ENCODE data around the gene RNF149.

RNF149 gene

GRCh38 chr2:101291973-101292372 is 16.5 kb downstream of the RNF149 start:
- no CpG with 5 or more reads among the region's 3 CpGs for WGBS

GRCh38 chr2:101290711-101291110 is 17.8 kb downstream of the RNF149 start:
- peaks cover 14% of the 10 kb centered on the region for H3K79me1 ChIP-seq (replicated peaks; ENCODE audit: low read length, poor library complexity, severe bottlenecking)
- H3K4me3 ChIP-seq (ENCODE audit: insufficient read depth in 1 of 2, low read depth in 1 of 2, low read length in 2 of 2) = no peak overlapping the region
- peaks cover 3% of the 10 kb centered on the region for H3K4me1 ChIP-seq (ENCODE audit: control insufficient read depth, insufficient read depth, low read depth, low read length)
- no peak overlapping the region for H2BK12ac ChIP-seq (ENCODE audit: low read length in 2 of 2)
- H3K9ac ChIP-seq (ENCODE audit: low read length) = no peak overlapping the region
- H3K18ac ChIP-seq (ENCODE audit: low read depth in 1 of 2, low read length in 2 of 2) = no peak overlapping the region
- no peak overlapping the region for H2AK5ac ChIP-seq (ENCODE audit: low read length, severe bottlenecking)
- no peaks in the 10 kb centered on the region for H3K27me3 ChIP-seq (ENCODE audit: control insufficient read depth in 1 of 2, insufficient read depth in 1 of 2, low read length in 2 of 2)
- H3K36me3 ChIP-seq (ENCODE audit: control insufficient read depth in 1 of 2, insufficient read depth in 2 of 2, low read depth in 1 of 2, low read length in 2 of 2) = peaks cover 11 to 71% of the 10 kb centered on the region in 2 experiments
- no peak overlapping the region for H2BK5ac ChIP-seq (ENCODE audit: low read depth, low read length, poor library complexity, severe bottlenecking)
- H3K4ac ChIP-seq (ENCODE audit: low read depth in 1 of 2, low read length in 2 of 2) = no peak overlapping the region
- no peak overlapping the region for H3K27ac ChIP-seq (ENCODE audit: low read length, poor library complexity, severe bottlenecking)
- H3K4me2 ChIP-seq (ENCODE audit: low read length, poor library complexity, severe bottlenecking) = no peak overlapping the region
- H3K14ac ChIP-seq (ENCODE audit: low read length in 2 of 2) = no peak overlapping the region
- no peaks in the 10 kb centered on the region for H3K9me3 ChIP-seq (ENCODE audit: control insufficient read depth, low read length)
- H2BK120ac ChIP-seq (ENCODE audit: low read depth, low read length) = no peak overlapping the region
- H4K8ac ChIP-seq (ENCODE audit: low read length) = peak overlapping the region; percentile 80
- H3K23ac ChIP-seq (ENCODE audit: low read length in 2 of 2) = no peak overlapping the region
- no peak overlapping the region for H2AFZ ChIP-seq (ENCODE audit: low read depth, low read length)
- DNase-seq = no peak
- no peak overlapping the region for H2BK15ac ChIP-seq (ENCODE audit: low read depth, poor library complexity, severe bottlenecking)
- H4K91ac ChIP-seq (ENCODE audit: low read length) = no peak overlapping the region

More at GRCh38 chr2:101291973-101292372, 16.5 kb downstream of the RNF149 start:
- no peak overlapping the region for H2BK5ac ChIP-seq (ENCODE audit: low read depth, low read length, poor library complexity, severe bottlenecking)
- H3K4me3 ChIP-seq (ENCODE audit: insufficient read depth in 1 of 2, low read depth in 1 of 2, low read length in 2 of 2) = no peak overlapping the region
- H3K36me3 ChIP-seq (ENCODE audit: control insufficient read depth in 1 of 2, insufficient read depth in 2 of 2, low read depth in 1 of 2, low read length in 2 of 2) = peaks cover 7 to 59% of the 10 kb centered on the region in 2 experiments
- no peak overlapping the region for H2BK12ac ChIP-seq (ENCODE audit: low read length in 2 of 2)
- H3K4me1 ChIP-seq (ENCODE audit: control insufficient read depth, insufficient read depth, low read depth, low read length) = peaks cover 1% of the 10 kb centered on the region
- H3K9ac ChIP-seq (ENCODE audit: low read length) = no peak overlapping the region
- H3K79me1 ChIP-seq (replicated peaks; ENCODE audit: low read length, poor library complexity, severe bottlenecking) = peaks cover 14% of the 10 kb centered on the region
- DNase-seq = no peak
- no peak overlapping the region for H3K18ac ChIP-seq (ENCODE audit: low read depth in 1 of 2, low read length in 2 of 2)
- no peak overlapping the region for H3K23ac ChIP-seq (ENCODE audit: low read length in 2 of 2)
- no peak overlapping the region for H2BK15ac ChIP-seq (ENCODE audit: low read depth, poor library complexity, severe bottlenecking)
- no peak overlapping the region for H4K91ac ChIP-seq (ENCODE audit: low read length)
- no peak overlapping the region for H4K8ac ChIP-seq (ENCODE audit: low read length)
- no peak overlapping the region for H3K4me2 ChIP-seq (ENCODE audit: low read length, poor library complexity, severe bottlenecking)
- H2AFZ ChIP-seq (ENCODE audit: low read depth, low read length) = no peak overlapping the region
- no peaks in the 10 kb centered on the region for H3K9me3 ChIP-seq (ENCODE audit: control insufficient read depth, low read length)
- no peak overlapping the region for H3K27ac ChIP-seq (ENCODE audit: low read length, poor library complexity, severe bottlenecking)
- H3K14ac ChIP-seq (ENCODE audit: low read length in 2 of 2) = no peak overlapping the region
- no peak overlapping the region for H2BK120ac ChIP-seq (ENCODE audit: low read depth, low read length)
- H3K27me3 ChIP-seq (ENCODE audit: control insufficient read depth in 1 of 2, insufficient read depth in 1 of 2, low read length in 2 of 2) = no peaks in the 10 kb centered on the region
- H2AK5ac ChIP-seq (ENCODE audit: low read length, severe bottlenecking) = no peak overlapping the region
- H3K4ac ChIP-seq (ENCODE audit: low read depth in 1 of 2, low read length in 2 of 2) = no peak overlapping the region

GRCh38 chr2:101287303-101287702 is 21.2 kb downstream of the RNF149 start:
- Histone ChIP-seq H3K4me3 (ENCODE audit: insufficient read depth in 1 of 2, low read depth in 1 of 2, low read length in 2 of 2) (no peak overlapping the region), H3K27me3 (ENCODE audit: control insufficient read depth in 1 of 2, insufficient read depth in 1 of 2, low read length in 2 of 2) (no peaks in the 10 kb centered on the region), H2AFZ (ENCODE audit: low read depth, low read length) (no peak overlapping the region), H4K91ac (ENCODE audit: low read length) (no peak overlapping the region), H2BK15ac (ENCODE audit: low read depth, poor library complexity, severe bottlenecking) (no peak overlapping the region), H3K36me3 (ENCODE audit: control insufficient read depth in 1 of 2, insufficient read depth in 2 of 2, low read depth in 1 of 2, low read length in 2 of 2) (peaks cover 18 to 81% of the 10 kb centered on the region in 2 experiments), H3K9me3 (ENCODE audit: control insufficient read depth, low read length) (no peaks in the 10 kb centered on the region), H4K8ac (ENCODE audit: low read length) (no peak overlapping the region), H3K4ac (ENCODE audit: low read depth in 1 of 2, low read length in 2 of 2) (no peak overlapping the region), H3K18ac (ENCODE audit: low read depth in 1 of 2, low read length in 2 of 2) (no peak overlapping the region), H3K4me2 (ENCODE audit: low read length, poor library complexity, severe bottlenecking) (no peak overlapping the region), H2AK5ac (ENCODE audit: low read length, severe bottlenecking) (no peak overlapping the region), H2BK120ac (ENCODE audit: low read depth, low read length) (no peak overlapping the region), H2BK12ac (ENCODE audit: low read length in 2 of 2) (no peak overlapping the region), H3K4me1 (ENCODE audit: control insufficient read depth, insufficient read depth, low read depth, low read length) (peaks cover 3% of the 10 kb centered on the region), H3K9ac (ENCODE audit: low read length) (no peak overlapping the region), H3K27ac (ENCODE audit: low read length, poor library complexity, severe bottlenecking) (no peak overlapping the region), H3K23ac (ENCODE audit: low read length in 2 of 2) (no peak overlapping the region), H3K79me1 (replicated peaks; ENCODE audit: low read length, poor library complexity, severe bottlenecking) (peaks cover 17% of the 10 kb centered on the region), H3K14ac (ENCODE audit: low read length in 2 of 2) (no peak overlapping the region), H2BK5ac (ENCODE audit: low read depth, low read length, poor library complexity, severe bottlenecking) (no peak overlapping the region)
- no peak for DNase-seq
- WGBS = 100% methylated on average over 1 of the region's 2 CpGs

- Histone ChIP-seq H3K4me2 (ENCODE audit: low read length, poor library complexity, severe bottlenecking) (no peak overlapping the region), H3K4ac (ENCODE audit: low read depth in 1 of 2, low read length in 2 of 2) (no peak overlapping the region), H4K91ac (ENCODE audit: low read length) (no peak overlapping the region), H2BK15ac (ENCODE audit: low read depth, poor library complexity, severe bottlenecking) (no peak overlapping the region), H3K79me1 (replicated peaks; ENCODE audit: low read length, poor library complexity, severe bottlenecking) (peaks cover 20% of the 10 kb centered on the region), H2BK120ac (ENCODE audit: low read depth, low read length) (no peak overlapping the region), H4K8ac (ENCODE audit: low read length) (no peak overlapping the region), H3K4me1 (ENCODE audit: control insufficient read depth, insufficient read depth, low read depth, low read length) (peaks cover 3% of the 10 kb centered on the region), H3K4me3 (ENCODE audit: insufficient read depth in 1 of 2, low read depth in 1 of 2, low read length in 2 of 2) (no peak overlapping the region), H3K27ac (ENCODE audit: low read length, poor library complexity, severe bottlenecking) (no peak overlapping the region), H2AFZ (ENCODE audit: low read depth, low read length) (no peak overlapping the region), H2BK12ac (ENCODE audit: low read length in 2 of 2) (no peak overlapping the region), H3K9me3 (ENCODE audit: control insufficient read depth, low read length) (no peaks in the 10 kb centered on the region), H3K14ac (ENCODE audit: low read length in 2 of 2) (no peak overlapping the region), H3K36me3 (ENCODE audit: control insufficient read depth in 1 of 2, insufficient read depth in 2 of 2, low read depth in 1 of 2, low read length in 2 of 2) (peaks cover 20 to 81% of the 10 kb centered on the region in 2 experiments), H3K9ac (ENCODE audit: low read length) (no peak overlapping the region), H3K27me3 (ENCODE audit: control insufficient read depth in 1 of 2, insufficient read depth in 1 of 2, low read length in 2 of 2) (no peaks in the 10 kb centered on the region), H3K23ac (ENCODE audit: low read length in 2 of 2) (no peak overlapping the region), H2AK5ac (ENCODE audit: low read length, severe bottlenecking) (no peak overlapping the region), H2BK5ac (ENCODE audit: low read depth, low read length, poor library complexity, severe bottlenecking) (no peak overlapping the region), H3K18ac (ENCODE audit: low read depth in 1 of 2, low read length in 2 of 2) (no peak overlapping the region)
- DNase-seq = no peak
- over 99% methylated on average over 6 of the region's 6 CpGs for WGBS
These were observed 21.8 kb downstream of the RNF149 start for GRCh38 chr2:101286684-101287083.
